Naive B cell (primary cell): Measurements from ENCODE around the gene C1orf198. TPM values are rescaled to one million over a fixed set of nuclear protein-coding genes. Genes with fewer than 3 reads are reported as not detected.

ENCODE experiments used
- ATAC-seq, 2 donors: fragments of 150-1000 bp; cut with Tn5 transposase; 2 replicates each; pipeline ENCODE4 v1.10.0; 2021; ENCODE audit warnings: low read depth in 2 of 2, mild to moderate bottlenecking in 2 of 2, moderate library complexity in 2 of 2
- DNase-seq: peaks from one replicate; pipeline ENCODE4 v3.0.0; 2022
- H3K27ac Mint-ChIP-seq, 6 donors: one replicate each; pipeline ENCODE4 v1.8.0; 2020 to 2022; ENCODE audit warnings: mild to moderate bottlenecking in 6 of 6, mixed read lengths in 6 of 6, moderate library complexity in 5 of 6, inconsistent platforms in 2 of 6
- H3K27me3 Mint-ChIP-seq, 3 donors: one replicate each; pipeline ENCODE4 v1.8.0; 2021 to 2022; ENCODE audit warnings: mixed read lengths in 3 of 3, mild to moderate bottlenecking in 1 of 3
- H3K36me3 Mint-ChIP-seq, 2 donors: one replicate each; pipeline ENCODE4 v1.8.0; 2020 to 2022; ENCODE audit warnings: mixed read lengths in 2 of 2, inconsistent platforms in 1 of 2, mild to moderate bottlenecking in 1 of 2
- H3K4me1 Mint-ChIP-seq, 3 donors: one replicate each; pipeline ENCODE4 v1.8.0; 2020 to 2022; ENCODE audit warnings: mixed read lengths in 3 of 3, inconsistent platforms in 1 of 3, mild to moderate bottlenecking in 1 of 3, moderate library complexity in 1 of 3
- H3K4me3 Mint-ChIP-seq, 8 donors: one replicate each; pipeline ENCODE4 v1.8.0; 2020 to 2022; ENCODE audit warnings: mild to moderate bottlenecking in 8 of 8, mixed read lengths in 8 of 8, moderate library complexity in 8 of 8, inconsistent platforms in 2 of 8
- H3K9me3 Mint-ChIP-seq, 7 donors: one replicate each; pipeline ENCODE4 v1.8.0; 2020 to 2022; ENCODE audit warnings: mixed read lengths in 7 of 7, mild to moderate bottlenecking in 5 of 7, inconsistent platforms in 2 of 7, moderate library complexity in 1 of 7
- polyA plus RNA-seq, 6 donors: library from polyadenylated mRNA; unstranded; fragments of 300-500 nt; fragmentation: Illumina TruSeq; gene quantifications; one replicate each; pipeline ENCODE4 v1.2.3, GENCODE V29; 2021; ENCODE audit warnings: low read depth in 6 of 6

C1orf198 gene
- polyA plus RNA-seq, 6 donors from 2014 or later = 2.9 to 5.5 (median 3.9) TPM

- DNase-seq = no peak
- no peak overlapping the region for H3K27ac Mint-ChIP-seq
- no peak for ATAC-seq
- H3K36me3 Mint-ChIP-seq = peaks cover 5 to 17% of the 10 kb centered on the region in 2 donors
- H3K27me3 Mint-ChIP-seq = peaks cover 4 to 37% (median 28%) of the 10 kb centered on the region in 3 donors
- H3K4me3 Mint-ChIP-seq = no peak overlapping the region
- H3K4me1 Mint-ChIP-seq = no peaks in the 10 kb centered on the region
- peaks cover 4 to 24% (median 6%) of the 10 kb centered on the region in 7 donors for H3K9me3 Mint-ChIP-seq
Measured at GRCh38 chr1:230832476-230832875, 35.8 kb downstream of the C1orf198 start.

GRCh38 chr1:230831771-230832170 lies 36.5 kb downstream of the C1orf198 start:
- ATAC-seq = no peak
- Mint-ChIP-seq H3K27ac (no peak overlapping the region), H3K36me3 (peaks cover 5 to 17% of the 10 kb centered on the region in 2 donors), H3K4me3 (no peak overlapping the region), H3K4me1 (no peaks in the 10 kb centered on the region), H3K27me3 (peaks cover 4 to 37% (median 33%) of the 10 kb centered on the region in 3 donors), H3K9me3 (peaks cover 4 to 24% (median 6%) of the 10 kb centered on the region in 7 donors)
- no peak for DNase-seq

GRCh38 chr1:230828421-230828820 lies 39.9 kb downstream of the C1orf198 start:
- Mint-ChIP-seq H3K27ac (no peak overlapping the region), H3K4me3 (no peak overlapping the region), H3K9me3 (peaks cover 4 to 24% (median 6%) of the 10 kb centered on the region in 7 donors), H3K4me1 (no peaks in the 10 kb centered on the region), H3K36me3 (peaks cover 5 to 17% of the 10 kb centered on the region in 2 donors), H3K27me3 (peaks cover 0 to 36% (median 32%) of the 10 kb centered on the region in 3 donors)
- DNase-seq (no peak), ATAC-seq (no peak)

- DNase-seq (no peak), ATAC-seq (no peak)
- Mint-ChIP-seq H3K27ac (no peak overlapping the region), H3K9me3 (peaks cover 4 to 24% (median 6%) of the 10 kb centered on the region in 7 donors), H3K4me3 (no peak overlapping the region), H3K27me3 (peaks cover 0 to 32% (median 31%) of the 10 kb centered on the region in 3 donors), H3K36me3 (peaks cover 5 to 17% of the 10 kb centered on the region in 2 donors), H3K4me1 (no peaks in the 10 kb centered on the region)
Measured at GRCh38 chr1:230827801-230828200, 40.5 kb downstream of the C1orf198 start.

- Mint-ChIP-seq H3K4me1 (no peaks in the 10 kb centered on the region), H3K27me3 (peaks cover 0 to 32% (median 25%) of the 10 kb centered on the region in 3 donors), H3K27ac (no peak overlapping the region), H3K4me3 (no peak overlapping the region), H3K36me3 (peaks cover 5 to 15% of the 10 kb centered on the region in 2 donors), H3K9me3 (peaks cover 4 to 21% (median 6%) of the 10 kb centered on the region in 7 donors)
- DNase-seq (no peak), ATAC-seq (no peak)
Measured at GRCh38 chr1:230827081-230827681, 41.1 kb downstream of the C1orf198 start.

GRCh38 chr1:230826166-230826875 lies 42.0 kb downstream of the C1orf198 start:
- Mint-ChIP-seq H3K9me3 (peaks cover 0 to 12% (median 4%) of the 10 kb centered on the region in 7 donors), H3K27ac (no peak overlapping the region), H3K27me3 (peaks cover 0 to 36% (median 26%) of the 10 kb centered on the region in 3 donors), H3K4me3 (no peak overlapping the region), H3K36me3 (peaks cover 5 to 9% of the 10 kb centered on the region in 2 donors), H3K4me1 (no peaks in the 10 kb centered on the region)
- DNase-seq (no peak), ATAC-seq (no peak)

GRCh38 chr1:230825761-230826160 lies 42.6 kb downstream of the C1orf198 start:
- Mint-ChIP-seq H3K36me3 (peaks cover 2 to 5% of the 10 kb centered on the region in 2 donors), H3K4me3 (no peak overlapping the region), H3K27me3 (peaks cover 1 to 36% (median 32%) of the 10 kb centered on the region in 3 donors), H3K27ac (no peak overlapping the region), H3K9me3 (peaks cover 0 to 7% (median 2%) of the 10 kb centered on the region in 7 donors), H3K4me1 (no peaks in the 10 kb centered on the region)
- ATAC-seq = no peak
- no peak for DNase-seq

- H3K4me3 Mint-ChIP-seq = no peak overlapping the region
- ATAC-seq = no peak
- H3K27me3 Mint-ChIP-seq = peaks cover 6 to 36% (median 35%) of the 10 kb centered on the region in 3 donors
- no peak for DNase-seq
- no peaks in the 10 kb centered on the region for H3K4me1 Mint-ChIP-seq
- H3K9me3 Mint-ChIP-seq = peaks cover 0 to under 1% (median 0%) of the 10 kb centered on the region in 7 donors
- H3K27ac Mint-ChIP-seq = no peak overlapping the region
- H3K36me3 Mint-ChIP-seq = no peaks in the 10 kb centered on the region
Measured at GRCh38 chr1:230824919-230825721, 43.2 kb downstream of the C1orf198 start.

GRCh38 chr1:230824551-230824918 lies 43.8 kb downstream of the C1orf198 start:
- H3K27me3 Mint-ChIP-seq = peaks cover 6 to 42% (median 35%) of the 10 kb centered on the region in 3 donors
- DNase-seq (no peak), ATAC-seq (no peak)
- H3K9me3 Mint-ChIP-seq = no peaks in the 10 kb centered on the region
- H3K4me3 Mint-ChIP-seq = no peak overlapping the region
- H3K4me1 Mint-ChIP-seq = no peaks in the 10 kb centered on the region
- no peaks in the 10 kb centered on the region for H3K36me3 Mint-ChIP-seq
- H3K27ac Mint-ChIP-seq = peak overlapping the region in 1 of 6 donors; percentile 43

GRCh38 chr1:230823931-230824381 lies 44.4 kb downstream of the C1orf198 start:
- Mint-ChIP-seq H3K9me3 (no peaks in the 10 kb centered on the region), H3K27ac (no peak overlapping the region), H3K36me3 (no peaks in the 10 kb centered on the region), H3K4me1 (no peaks in the 10 kb centered on the region), H3K27me3 (peaks cover 8 to 47% (median 37%) of the 10 kb centered on the region in 3 donors), H3K4me3 (no peak overlapping the region)
- no peak for ATAC-seq
- DNase-seq = no peak

- H3K4me1 Mint-ChIP-seq = no peaks in the 10 kb centered on the region
- H3K27me3 Mint-ChIP-seq = peaks cover 11 to 53% (median 40%) of the 10 kb centered on the region in 3 donors
- no peak for ATAC-seq
- H3K36me3 Mint-ChIP-seq = no peaks in the 10 kb centered on the region
- H3K4me3 Mint-ChIP-seq = no peak overlapping the region
- no peaks in the 10 kb centered on the region for H3K9me3 Mint-ChIP-seq
- no peak for DNase-seq
- no peak overlapping the region for H3K27ac Mint-ChIP-seq
Measured at GRCh38 chr1:230823426-230823825, 44.9 kb downstream of the C1orf198 start.

- DNase-seq = no peak
- ATAC-seq = no peak
- H3K4me1 Mint-ChIP-seq = no peaks in the 10 kb centered on the region
- H3K27me3 Mint-ChIP-seq = peaks cover 17 to 66% (median 43%) of the 10 kb centered on the region in 3 donors
- H3K27ac Mint-ChIP-seq = no peak overlapping the region
- H3K36me3 Mint-ChIP-seq = no peaks in the 10 kb centered on the region
- peaks cover 0 to 3% (median 0%) of the 10 kb centered on the region in 7 donors for H3K9me3 Mint-ChIP-seq
- H3K4me3 Mint-ChIP-seq = no peak overlapping the region
Measured at GRCh38 chr1:230822092-230822581, 46.2 kb downstream of the C1orf198 start.

- ATAC-seq (no peak), DNase-seq (no peak)
- Mint-ChIP-seq H3K36me3 (no peaks in the 10 kb centered on the region), H3K27ac (no peak overlapping the region), H3K4me1 (no peaks in the 10 kb centered on the region), H3K9me3 (peaks cover 0 to 3% (median 0%) of the 10 kb centered on the region in 7 donors), H3K4me3 (no peak overlapping the region), H3K27me3 (peaks cover 17 to 71% (median 43%) of the 10 kb centered on the region in 3 donors)
Measured at GRCh38 chr1:230821346-230821745, 47.0 kb downstream of the C1orf198 start.
